NCI-H345 treated with DMSO at 0.1 percent for 48 hours (cell line): ENCODE results near the gene ANOS1.
"Not testable (repeated sequence)": the region's sequence is repeated elsewhere in the genome, so short reads cannot be mapped to it uniquely, and the experiment has no call there.

Experiments
- DNase-seq: peaks from one replicate; lab custom pipeline; 2025; ENCODE audit not compliant: unreplicated experiment; lab: John Stamatoyannopoulos, UW

ANOS1 gene

DNA sequence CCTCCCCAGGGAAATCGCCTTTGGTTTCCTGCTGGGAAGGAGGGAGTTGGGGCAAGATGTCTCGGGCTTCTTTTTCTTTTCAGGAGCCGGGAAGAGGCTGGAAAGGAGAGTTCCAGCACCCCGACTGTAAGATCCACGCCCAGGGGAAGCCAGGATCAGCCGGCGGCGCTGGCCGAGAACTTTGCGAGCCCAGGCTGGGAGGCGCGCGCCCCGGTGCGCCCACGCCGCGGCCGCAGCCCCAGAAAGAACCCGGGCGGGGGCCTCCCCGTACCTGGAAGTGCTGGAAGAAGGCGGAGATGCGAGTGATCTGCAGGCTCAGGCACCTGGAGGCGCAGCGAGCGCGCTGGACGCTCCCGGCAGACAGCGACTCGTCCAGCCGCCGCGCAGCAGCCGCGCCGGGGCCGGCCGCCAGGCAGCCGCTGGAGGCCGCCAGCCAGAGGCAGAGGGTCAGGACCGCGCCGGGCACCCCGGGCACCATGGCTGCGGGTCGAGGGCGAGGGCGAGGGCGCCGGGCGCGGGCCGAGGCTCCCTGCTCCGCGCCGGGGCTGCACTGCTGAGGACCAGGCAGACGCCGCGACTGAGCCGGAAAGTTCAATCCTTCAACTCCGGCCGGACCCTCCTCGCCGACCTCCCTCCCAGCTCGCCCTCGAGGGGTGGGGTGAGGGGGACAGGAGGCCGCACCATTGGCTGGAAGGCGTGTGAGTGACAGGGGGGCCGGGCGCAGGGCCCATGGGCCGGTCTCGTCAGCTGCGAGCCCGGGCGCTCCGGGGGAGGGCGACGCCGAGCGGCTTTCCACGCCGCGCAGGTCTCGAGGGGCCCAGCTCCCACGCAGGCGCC lies at the start of gene ANOS1:
ANOS1 (minus strand) TSS at position 579 of the 837 bp plus-strand sequence; CDS start at position 478, 101 bp downstream.
- DNase-seq: no peak

DNA sequence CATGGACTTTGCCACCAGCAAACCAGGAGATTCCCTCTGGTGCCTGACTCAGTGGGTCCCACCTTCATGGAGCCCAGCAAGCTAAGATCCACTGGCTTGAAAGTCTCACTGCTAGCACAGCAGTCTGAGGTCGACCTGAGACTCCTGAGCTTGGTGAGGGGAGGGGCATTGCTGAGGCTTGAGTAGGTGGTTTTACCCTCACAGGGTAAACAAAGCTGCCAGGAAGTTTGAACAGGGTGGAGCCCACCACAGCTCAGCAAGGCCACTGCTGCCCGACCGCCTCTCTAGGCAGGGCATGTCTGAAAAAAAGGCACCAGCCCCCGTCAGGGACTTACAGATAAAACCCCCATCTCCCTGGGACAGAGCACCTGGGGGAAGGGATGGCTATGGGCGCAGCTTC lies 41.2 kb upstream of the ANOS1 start:
- no peak for DNase-seq

GRCh38 chrX:8760021-8760420 lies 28.1 kb upstream of the ANOS1 start:
- DNase-seq: no peak

DNA sequence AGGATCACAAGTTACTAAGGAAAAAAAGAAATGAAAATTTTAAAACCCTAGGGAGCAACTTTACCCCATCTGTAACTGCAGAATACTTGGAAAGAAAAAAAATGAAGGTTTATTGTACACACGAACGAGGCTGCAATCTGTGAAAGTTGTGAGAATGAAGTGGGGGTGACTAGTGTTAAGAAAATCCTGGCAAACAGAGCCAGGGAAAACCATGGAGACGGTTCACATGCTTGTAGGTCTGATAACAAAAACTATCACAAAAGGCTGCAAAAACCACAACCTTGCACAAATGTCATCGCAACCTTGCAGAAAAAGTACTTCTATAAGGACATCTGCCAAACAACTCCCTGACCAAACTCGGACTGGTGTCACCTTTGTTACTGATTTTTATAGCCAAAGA lies 26.8 kb upstream of the ANOS1 start:
- not testable (repeated sequence) for DNase-seq

GRCh38 chrX:8757609-8758389 lies 25.9 kb upstream of the ANOS1 start:
- DNase-seq: not testable (repeated sequence)

- DNase-seq: no peak
Observed at GRCh38 chrX:8755813-8756212, 23.9 kb upstream of the ANOS1 start.

DNA sequence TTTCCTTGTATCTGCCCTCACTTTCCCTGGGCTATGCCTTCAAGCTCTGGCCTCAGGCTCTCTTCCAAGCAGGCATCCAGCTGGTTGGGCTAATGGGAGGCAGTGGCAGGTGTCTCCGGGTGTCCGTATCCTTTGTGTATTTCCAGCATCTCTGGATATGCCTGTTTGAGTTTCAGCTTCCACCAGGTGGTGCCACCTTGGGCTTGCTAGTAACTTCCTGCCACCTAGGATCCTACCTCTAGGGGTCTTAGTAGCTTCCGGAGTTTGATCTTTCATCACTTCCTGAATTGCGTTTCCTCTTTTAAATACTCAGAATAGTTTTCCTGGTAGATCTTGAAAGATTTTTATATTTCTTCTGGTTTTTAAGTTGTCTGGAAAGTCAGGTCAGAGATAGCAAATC lies 23.2 kb upstream of the ANOS1 start:
- no peak for DNase-seq

DNA sequence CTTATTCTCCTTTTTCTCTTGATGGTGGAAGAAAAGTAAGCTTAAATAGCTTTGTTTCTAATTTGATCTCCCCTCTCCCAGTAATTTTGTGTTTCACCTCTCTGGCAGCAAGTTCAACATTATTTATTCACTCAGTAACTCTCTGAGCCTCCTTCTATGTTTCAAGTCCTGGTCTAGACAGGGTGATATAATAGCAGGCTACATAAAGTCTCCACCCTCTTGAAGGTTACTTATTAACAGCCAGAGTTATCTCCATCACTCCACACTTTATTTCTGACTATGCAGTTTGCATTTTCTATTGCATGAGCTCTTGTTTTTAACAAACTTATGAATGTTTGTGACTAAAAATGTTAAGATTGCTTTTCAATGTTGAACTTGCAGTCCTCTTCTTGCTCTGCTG lies 17.8 kb upstream of the ANOS1 start:
- no peak for DNase-seq

- peak; percentile 22 for DNase-seq
Observed at GRCh38 chrX:8748855-8749254, 16.9 kb upstream of the ANOS1 start.

DNA sequence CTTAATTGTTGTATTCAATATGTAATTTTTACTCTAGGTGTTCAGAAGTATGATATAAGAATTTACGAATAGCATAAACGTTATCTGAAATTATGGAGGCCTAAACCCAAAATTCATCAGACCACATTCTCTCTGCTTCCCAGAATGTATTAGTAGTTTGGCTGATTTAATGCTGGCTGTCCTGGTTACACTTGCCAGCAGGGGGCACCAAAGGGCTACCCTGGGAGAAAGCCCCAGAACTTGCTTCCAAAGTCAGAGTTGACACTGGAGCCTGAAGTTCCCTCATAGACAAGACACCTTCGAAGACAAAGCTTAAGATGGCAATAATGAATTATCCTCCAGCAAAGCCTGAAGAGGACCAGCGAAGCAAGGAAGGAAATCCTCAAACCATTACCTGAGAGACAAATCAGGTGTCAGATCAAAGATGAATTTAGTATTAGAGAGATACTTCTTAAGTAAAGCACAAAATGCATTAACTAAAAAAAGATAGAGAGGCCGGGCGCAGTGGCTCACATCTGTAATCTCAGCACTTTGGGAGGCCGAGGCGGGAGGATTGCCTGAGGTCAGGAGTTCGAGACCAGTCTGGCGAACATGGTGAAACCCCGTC lies 11.3 kb upstream of the ANOS1 start:
- DNase-seq: peak; percentile 6

GRCh38 chrX:8741981-8742380 lies 10.0 kb upstream of the ANOS1 start:
- DNase-seq: no peak

DNA sequence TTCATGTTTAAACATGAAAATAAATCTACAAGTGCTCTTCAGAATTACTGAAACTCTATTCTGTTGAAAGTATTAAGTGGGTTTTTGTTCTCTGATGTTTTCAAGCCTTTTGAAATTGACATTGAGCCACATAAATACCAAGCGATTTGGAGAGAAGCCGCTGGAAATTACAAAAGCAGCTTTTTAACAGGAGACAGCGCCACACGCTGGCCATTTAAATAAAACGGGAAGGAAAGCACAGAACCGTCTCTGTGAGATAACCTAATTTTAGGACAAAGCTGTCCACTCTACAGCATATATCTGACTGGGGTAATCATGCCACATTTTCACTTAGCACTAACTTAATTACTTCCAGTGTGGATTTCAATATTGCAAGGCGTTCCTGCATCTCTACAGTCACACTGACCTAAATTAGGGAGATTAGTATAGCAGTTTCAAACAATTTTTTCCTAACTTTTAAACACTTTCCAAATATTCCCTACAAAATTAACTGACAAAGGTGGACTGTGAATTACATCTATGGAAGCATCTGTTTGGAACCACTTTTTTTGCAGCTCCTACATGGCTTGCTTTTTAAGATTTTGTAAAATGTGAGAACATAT lies 6.8 kb upstream of the ANOS1 start:
- DNase-seq: peak; percentile 42

GRCh38 chrX:8737883-8738282 lies 5.9 kb upstream of the ANOS1 start:
- DNase-seq: no peak

DNA sequence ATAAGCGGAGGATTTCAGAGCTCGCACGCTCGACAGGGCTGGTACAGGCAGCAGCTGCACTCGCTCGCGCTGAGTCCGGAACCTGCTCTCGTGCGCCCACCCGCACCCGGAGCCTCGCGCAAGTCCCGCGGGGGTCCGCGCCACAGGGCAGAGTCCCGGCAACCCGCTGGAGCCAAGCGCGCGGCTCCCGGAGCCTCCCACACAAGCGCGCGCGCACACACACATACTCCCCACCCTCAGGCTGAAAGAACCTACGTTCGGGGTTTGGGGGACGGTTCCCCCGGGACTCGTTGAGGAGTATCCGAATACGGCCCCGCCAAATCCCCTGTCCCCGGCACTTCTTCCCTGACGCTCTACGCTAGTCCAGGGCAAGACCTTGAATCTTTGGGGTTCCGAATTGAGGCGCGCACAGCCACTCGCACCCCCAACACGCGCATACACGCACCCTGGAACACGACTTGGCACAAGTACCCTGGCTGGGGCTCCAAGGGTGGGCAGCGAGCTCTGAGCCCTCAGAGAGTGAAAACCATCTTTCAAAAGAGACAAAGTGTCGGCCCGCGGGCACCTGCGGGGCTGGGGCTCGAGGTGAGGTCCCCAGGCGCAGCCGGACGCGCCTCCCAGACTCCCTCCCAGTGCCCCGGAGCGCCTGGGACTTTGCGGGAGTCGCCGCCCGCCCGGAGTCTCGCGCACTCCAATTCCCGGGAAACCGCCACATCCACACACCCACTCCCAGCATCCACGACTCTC lies 952 bp downstream of the ANOS1 start:
- no peak for DNase-seq

GRCh38 chrX:8729811-8730210 lies 2.1 kb downstream of the ANOS1 start:
- DNase-seq: no peak

DNA sequence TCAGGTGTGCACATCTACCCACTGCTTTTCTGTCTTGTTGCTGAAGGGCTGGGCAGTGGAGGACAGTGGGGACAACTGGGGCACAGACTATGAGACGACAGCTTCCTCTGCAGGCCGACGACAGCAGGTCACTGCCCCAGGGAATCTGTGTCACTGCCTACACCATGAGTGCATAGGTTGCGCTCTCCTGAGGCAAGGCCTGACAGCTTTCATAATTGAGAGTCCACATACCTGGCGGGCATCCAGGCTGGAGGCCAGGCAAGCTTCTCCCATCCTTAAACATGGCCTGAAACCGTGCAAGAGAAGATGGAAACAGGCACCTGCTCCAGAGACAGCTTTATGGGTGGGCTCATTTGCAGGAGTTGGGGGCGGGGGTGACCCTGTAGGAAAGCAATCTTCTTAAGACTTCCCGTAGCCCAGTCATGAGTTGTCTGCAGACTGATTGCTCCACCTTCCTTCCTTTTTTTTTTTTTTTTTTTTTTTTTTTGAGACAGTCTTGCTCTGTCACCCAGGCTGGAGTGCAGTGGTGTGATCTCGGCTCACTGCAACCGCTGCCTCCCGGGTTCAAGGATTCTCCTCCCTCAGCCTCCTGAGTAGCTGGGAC lies 2.9 kb downstream of the ANOS1 start:
- DNase-seq: no peak

GRCh38 chrX:8726031-8726652 lies 5.8 kb downstream of the ANOS1 start:
- peak; percentile 60 for DNase-seq

GRCh38 chrX:8724300-8724699 lies 7.6 kb downstream of the ANOS1 start:
- DNase-seq: no peak

- DNase-seq: no peak
Observed at GRCh38 chrX:8721536-8721935, 10.4 kb downstream of the ANOS1 start.

- DNase-seq: no peak
Observed at GRCh38 chrX:8720136-8720535, 11.8 kb downstream of the ANOS1 start.
